H1 (cell line): Measurements from ENCODE around the gene CEP57L1. TPM values are rescaled to one million over a fixed set of nuclear protein-coding genes. Genes with fewer than 3 reads are reported as not detected.

Experiments
- CEBPB ChIP-seq: IDR thresholded peaks from 2 replicates; pipeline ENCODE4 v1.6.1; 2012; ENCODE audit warnings: low read depth, low read length
- ZNF274 ChIP-seq: IDR thresholded peaks from 2 replicates; pipeline ENCODE4 v1.7.0; 2012; ENCODE audit warnings: low read length, borderline replicate concordance; ENCODE audit errors: extremely low read depth
- polyA plus RNA-seq, 7 experiments: library from polyadenylated mRNA; depleted of rRNA in 3 of 7; stranded (reverse) in 5 of 7; unstranded in 2 of 7; fragments of >200 nt in 5 of 7; fragments of 200-250 nt in 2 of 7; gene quantifications; 1 replicate in 5 of 7; 2 replicates in 1 of 7; 4 replicates in 1 of 7; pipeline versions ENCODE4 v1.2.1 to v1.2.3, GENCODE V29; 2011 to 2013; ENCODE audit warnings: missing spikeins in 2 of 7, mixed read lengths in 2 of 7
- total RNA-seq: library from RNA; stranded (reverse); fragmentation: NEBNext Ultra II Directional; extraction: Animal tissue kit (Norgen Biotek cat#: 25700); gene quantifications from 2 replicates; pipeline ENCODE4 v1.2.1, GENCODE V29; 2021

Gene CEP57L1
- total and polyA plus RNA-seq, 2 of the 8 experiments (the other 6 are each of a cell fraction or from before 2014, with no cell fraction given): 3.6 to 11.5 TPM

GRCh38 chr6:109184638-109185037 is 89.3 kb downstream of the CEP57L1 start (continued):
- TF ChIP-seq CEBPB (no peak), ZNF274 (no peak)
